NCI-H1694 treated with DMSO at 0.1 percent for 48 hours (cell line): ENCODE results near the gene RGL1.
A peak's percentile ranks its signal among the peaks of the same experiment; 100 is the strongest.

Source experiments
- DNase-seq: peaks from one replicate; lab custom pipeline; 2025; lab: John Stamatoyannopoulos, UW

The RGL1 gene

GRCh38 chr1:183918589-183918988, 113.7 kb downstream of the RGL1 start:
- no peak for DNase-seq

DNA sequence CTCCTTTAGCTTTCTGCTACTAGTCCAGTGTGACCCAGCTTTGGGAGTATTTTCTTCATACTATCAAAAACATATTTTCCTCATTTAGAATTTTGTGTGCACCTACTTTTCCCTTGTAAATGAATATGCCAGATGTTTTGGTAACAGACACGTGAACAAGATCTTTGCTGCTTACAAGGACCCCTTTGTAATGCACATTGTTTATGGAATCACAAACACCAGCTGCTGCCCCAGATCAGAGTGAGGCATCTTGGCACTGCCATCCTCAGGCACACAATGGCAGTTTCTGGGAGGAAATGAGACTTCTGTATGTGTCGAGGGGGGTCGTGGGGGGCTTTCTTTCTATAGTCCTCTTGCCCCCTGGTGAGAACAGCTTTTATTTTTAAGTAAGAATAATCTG, 115.7 kb downstream of the RGL1 start:
- DNase-seq, result peak; percentile 57

- DNase-seq, result no peak
Observed at GRCh38 chr1:183922197-183922596, 117.3 kb downstream of the RGL1 start.

DNA sequence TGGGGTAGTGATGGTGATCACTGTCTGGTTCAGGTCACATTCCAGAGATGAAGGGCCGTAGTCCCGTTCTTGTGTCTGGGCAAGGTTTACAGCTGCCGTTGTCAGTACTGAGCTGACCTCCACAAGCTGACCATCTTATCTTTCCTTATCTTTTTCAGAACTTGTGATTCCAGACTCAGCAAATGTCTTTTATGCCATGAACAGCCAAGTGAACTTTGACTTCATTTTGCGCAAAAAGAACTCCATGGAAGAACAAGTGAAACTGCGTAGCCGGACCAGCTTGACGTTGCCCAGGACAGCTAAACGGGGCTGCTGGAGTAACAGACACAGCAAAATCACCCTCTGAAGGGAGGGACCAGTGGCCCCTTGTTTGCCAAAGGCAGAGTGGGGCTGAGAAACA, 121.0 kb downstream of the RGL1 start:
- no peak for DNase-seq

DNA sequence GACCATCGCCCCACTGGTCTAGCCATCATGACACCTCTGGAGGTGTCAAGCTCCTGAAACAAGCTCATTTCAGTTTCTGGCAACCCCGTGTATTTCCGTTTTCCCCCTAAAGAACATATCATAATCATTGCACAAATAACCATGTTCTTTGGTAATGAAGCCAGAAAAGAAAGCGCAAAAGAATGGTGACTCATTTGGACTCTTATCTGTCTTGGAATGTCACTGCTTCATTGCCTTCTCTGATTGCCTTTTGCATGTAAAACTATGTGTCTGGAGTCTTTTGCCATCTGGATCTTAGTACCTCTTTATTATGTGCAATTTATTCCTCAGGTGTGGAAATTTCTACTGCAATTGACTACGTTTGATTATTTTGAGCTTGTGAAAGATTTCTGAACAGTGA, 122.1 kb downstream of the RGL1 start:
- DNase-seq, result no peak

- DNase-seq, result no peak
Observed at GRCh38 chr1:183931646-183932271, 126.8 kb downstream of the RGL1 start.

DNA sequence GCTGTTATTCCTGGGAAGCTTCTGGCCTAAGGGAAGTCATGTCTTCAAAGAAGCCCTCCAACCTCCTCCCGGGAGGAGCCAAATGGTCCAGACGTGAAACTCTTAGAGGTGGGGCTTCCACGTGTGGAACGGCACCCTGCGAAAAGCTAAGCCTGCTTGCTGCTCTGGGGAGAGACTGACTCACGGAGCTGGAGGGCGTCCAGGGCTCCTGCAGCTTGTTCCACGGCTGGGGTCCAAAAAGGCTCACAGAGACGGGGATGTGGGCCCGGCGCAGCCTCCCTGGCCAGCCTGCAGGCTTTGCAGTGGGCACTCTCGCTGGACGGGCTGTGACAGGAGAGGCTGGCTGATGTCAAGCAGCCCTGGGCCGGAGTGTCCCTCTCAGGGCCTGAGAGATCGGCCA, 127.5 kb downstream of the RGL1 start:
- no peak for DNase-seq

- DNase-seq, result no peak
Observed at GRCh38 chr1:183933528-183934179, 128.7 kb downstream of the RGL1 start.

- no peak for DNase-seq
Observed at GRCh38 chr1:183934314-183934713, 129.4 kb downstream of the RGL1 start.

DNA sequence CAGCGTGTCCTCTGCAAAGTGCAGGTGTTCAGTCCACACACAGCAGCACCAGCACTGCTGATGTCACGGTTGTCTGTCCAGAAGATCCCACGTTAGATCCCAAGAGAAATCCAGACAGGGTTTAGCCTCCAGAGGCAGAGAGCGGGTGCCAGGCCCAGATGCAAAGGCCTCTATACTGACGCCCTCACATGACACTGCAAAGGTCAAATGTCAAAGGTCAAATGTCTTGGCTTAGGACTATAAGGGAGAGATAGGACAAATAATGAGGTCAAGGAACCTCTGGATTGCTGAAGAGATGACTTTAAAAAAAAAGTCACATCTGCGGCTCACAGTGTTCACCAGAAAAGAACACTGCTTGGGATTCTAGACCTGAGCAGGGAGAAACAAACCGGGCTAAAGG, 131.1 kb downstream of the RGL1 start:
- no peak for DNase-seq

DNA sequence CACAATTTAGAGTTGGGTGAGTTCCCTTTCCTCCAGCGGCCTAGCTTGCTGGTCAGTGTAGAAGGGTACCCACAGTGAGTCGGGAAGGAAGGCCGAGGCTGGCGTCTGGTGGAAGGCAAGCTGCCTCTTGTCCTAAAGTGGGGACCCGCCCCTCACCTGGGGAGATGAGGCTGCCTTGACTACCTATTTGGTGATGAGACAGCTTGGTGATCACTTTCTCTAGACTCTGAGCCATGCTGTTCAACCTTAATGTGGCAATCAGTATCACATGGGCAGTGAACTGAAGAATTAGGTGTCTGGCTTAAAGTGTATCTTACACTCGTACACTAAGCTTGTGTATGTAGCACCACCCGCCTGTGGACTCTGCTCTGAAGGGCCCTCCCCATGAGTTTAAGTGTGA, 131.9 kb downstream of the RGL1 start:
- no peak for DNase-seq

DNA sequence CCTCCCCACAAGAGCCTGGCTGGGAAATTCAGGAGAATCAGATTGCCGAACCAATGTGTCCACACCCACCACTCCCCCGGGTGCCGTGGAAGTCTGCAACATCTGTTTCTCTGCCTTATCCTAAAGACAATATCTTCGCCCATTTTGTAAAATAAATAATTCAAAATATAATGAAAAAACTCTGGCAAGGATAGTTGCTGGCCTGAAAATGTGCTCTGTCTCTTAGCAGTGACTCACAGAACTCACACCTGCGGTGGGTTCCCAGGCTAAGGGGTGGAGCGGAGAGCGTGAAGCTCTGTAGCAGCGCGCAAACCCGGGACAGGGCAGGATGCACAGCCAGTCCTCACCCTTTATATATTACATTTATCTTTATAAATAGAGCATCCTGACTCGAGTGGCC, 132.7 kb downstream of the RGL1 start:
- DNase-seq, result no peak

DNA sequence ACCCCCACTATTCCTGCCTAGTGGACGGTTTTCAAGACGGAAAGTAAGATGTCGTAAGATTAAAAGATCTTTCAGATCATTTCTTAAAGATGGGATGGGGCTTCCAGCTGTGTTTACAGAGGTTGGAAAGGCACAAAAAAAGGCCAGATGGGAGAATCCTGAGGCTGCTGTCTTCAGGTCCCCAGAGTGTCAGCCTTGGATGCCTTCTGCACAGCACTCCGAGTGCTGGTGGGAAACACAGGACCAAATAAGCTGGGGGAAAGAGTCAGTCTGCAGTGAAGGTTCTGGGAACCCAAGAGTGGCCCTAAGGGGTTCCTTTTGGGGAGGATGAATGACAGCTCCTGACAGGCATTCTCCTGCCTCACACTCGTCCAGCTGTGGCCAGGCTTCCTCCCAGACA, 136.1 kb downstream of the RGL1 start:
- DNase-seq, result no peak

DNA sequence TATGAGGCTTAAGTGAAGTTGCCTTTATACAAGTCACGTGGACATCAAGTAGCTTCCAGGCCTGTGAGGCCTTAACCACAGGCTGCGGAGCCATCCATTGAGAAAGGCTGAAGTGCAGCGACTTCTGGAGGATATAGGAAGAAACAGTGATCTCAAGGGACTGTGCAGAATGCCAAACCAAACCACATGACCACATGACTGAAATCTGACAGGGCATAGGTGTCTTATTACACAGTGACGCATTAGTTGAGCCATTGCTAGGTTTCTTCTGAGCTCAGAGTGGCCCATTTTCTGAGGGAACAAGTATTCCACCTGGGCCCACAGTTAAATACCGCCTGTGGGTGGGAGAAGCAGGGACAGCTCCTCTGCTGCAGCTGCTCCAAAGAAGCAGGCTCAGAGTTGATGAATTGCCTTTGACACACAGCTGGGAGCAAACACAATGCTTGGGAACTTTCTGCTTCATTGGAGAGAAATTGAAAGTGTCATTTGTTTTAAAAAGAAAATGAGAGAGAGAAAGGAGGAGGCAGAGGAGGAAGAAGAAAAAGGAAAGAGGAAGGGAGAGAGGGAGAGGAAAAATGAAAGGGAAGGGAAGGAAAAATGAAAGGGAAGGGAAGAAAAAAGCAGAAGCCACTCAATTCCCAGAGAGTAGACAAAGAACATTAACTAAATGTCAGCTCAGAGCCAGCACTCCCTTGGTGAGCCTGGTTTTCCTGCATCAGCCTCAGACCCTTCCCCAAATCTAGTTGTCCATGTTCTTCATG, 138.2 kb downstream of the RGL1 start:
- no peak for DNase-seq

DNA sequence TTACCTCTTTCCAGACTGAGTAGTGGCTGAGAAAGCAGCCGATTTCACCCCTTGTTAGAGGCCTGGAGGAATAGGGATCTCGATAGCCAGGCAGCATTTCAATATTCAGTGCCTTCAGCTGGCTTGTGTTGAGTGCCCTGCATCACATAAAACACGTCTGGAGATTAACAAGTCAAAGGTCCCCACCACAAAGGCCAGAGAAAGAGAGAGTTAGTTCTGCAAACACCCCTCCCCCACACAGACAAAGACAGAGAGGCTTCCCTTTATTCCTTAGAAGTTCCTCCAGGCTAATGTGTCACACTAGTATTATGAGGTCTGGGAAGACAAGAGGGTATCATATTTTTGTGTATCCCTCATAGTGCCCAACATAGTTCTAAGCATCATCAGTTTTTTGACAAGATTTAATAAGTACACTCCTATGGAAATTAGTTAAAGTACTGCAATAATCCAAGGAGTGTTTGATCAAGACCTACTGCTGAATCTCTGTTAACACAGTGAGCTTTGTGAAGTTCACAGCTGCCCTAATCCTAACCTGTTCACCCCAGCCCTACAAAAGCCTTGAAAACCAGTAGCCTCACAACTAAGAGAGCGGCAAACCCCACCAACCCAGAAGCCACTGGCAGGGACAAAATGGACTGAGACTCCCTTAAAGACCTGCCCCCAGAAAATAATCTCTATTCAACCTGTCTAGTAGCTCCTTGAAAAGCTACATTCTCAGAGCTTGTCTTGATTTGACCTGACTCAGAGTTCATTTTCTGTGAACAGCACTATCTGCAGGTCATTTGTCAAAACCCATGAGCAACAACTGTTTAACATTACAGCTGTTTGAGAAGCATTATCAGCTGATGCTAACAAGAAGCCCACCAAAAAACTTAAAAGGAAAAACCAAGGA, 140.8 kb downstream of the RGL1 start:
- DNase-seq, result no peak

- no peak for DNase-seq
Observed at GRCh38 chr1:183946320-183946613, 141.3 kb downstream of the RGL1 start.

- DNase-seq, result no peak
Observed at GRCh38 chr1:183947988-183948387, 143.1 kb downstream of the RGL1 start.

- no peak for DNase-seq
Observed at GRCh38 chr1:183952101-183952500, 147.2 kb downstream of the RGL1 start.

DNA sequence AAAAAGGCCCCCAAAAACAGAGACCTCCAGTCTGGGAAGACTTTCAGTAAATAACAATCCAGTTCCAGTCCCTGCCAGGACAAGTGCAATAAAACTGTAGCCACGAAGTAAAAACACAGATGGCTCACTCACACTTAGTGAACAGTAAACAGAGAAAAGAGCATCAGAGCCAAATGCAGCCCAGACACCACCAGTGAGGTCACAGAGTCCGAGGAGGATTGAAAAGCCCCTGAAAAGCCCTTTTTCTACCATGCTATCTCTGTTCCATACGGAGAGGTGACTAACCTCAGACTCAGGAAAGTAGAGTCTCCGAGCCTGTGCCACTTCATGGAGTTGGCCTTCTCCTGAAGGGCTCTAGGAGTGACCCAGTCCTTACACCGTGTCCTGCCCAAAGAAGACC, 148.1 kb downstream of the RGL1 start:
- peak; percentile 54 for DNase-seq

DNA sequence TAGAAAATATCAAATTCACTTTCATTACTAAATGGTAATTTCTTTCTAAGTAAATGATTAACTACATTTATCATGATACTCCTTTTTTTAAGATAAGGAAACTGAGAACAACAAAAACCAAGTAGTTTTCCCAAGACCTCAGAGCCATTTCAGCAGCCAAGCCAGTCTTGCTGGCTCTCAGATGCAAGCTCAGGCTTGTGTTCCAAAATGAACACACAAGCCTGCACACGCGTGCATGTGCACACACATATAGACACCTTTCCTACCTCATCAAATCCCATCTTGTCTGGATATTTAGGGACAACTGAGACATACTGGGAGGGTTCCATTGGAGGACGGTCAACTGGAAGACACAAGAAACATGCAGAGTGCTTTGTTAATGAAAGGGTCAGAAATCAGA, 149.6 kb downstream of the RGL1 start:
- no peak for DNase-seq

DNA sequence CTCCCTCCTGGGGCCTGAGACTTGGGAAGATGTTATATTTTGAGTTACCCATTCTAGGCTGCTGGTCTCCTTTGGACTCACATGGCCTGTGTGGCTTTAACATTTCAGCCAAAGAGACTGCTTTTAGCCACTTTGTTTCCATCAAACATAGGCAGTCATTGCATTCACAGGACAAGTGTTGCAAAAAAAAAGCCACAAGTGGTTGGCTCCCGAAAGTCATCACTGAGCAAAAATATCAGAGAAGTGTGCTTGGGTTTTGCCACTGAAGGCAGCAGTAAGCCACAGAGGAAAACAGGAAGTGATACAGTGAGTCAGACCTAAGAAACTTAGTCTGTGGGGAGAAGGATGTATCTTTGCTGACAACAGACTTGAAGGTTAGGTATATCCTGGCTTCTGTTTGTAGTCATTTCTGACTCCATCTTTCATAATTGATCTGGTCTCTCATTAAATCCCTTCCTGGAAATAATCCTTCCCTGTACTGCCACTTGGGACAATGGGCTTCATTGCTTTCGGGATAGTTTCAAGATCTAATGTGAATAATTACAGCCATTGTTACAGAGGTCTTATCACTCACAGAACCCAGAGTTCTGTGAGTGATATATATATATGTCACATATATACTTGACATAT, 151.8 kb downstream of the RGL1 start:
- DNase-seq, result no peak

GRCh38 chr1:183957216-183957830, 152.4 kb downstream of the RGL1 start:
- DNase-seq, result no peak
